H54 (cell line): ENCODE results near the gene PNMA8C.

Experiments used
- DNase-seq: peaks from one replicate; pipeline ENCODE4 v3.0.0; 2011; ENCODE audit warnings: low spot score, mixed read lengths; ENCODE audit not compliant: insufficient read length
- FAIRE-seq: peaks from 3 replicates; lab custom pipeline; 2011; peaks lifted over from hg19 to GRCh38; lab: Jason Lieb, UNC
- POLR2A ChIP-seq: IDR thresholded peaks from 2 replicates; pipeline ENCODE4 v1.6.1; 2011; ENCODE audit warnings: low read depth, mild to moderate bottlenecking, low read length

Gene PNMA8C

DNA sequence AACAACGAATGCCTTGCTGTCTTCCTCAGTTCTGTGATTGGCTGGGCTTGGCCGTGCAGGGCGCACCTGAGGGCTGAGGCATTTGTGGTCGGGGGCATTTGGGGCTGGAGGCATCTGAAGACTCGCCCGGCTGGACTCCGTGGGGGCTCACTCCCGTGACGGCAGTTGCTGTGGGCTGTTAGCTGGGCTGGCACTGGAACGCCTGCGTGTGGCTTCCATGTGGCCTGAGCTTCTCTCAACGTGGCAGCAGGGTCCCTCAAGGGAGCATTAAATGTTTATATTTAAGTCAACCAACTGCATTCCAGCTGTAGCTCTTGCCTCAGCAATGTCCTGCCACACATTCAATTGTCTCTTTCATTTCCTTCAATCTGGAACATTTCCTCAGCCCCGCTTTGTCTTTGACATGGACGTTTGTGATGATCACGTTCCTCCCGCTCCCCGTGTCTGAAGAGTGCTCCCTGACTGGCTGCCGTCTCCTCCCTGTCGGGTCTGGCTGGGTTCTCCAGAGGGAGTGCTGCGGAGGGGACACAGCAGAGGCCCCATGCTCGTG is 36.4 kb downstream of the PNMA8C start:
- FAIRE-seq (no peak), DNase-seq (no peak)
- TF ChIP-seq POLR2A = no peak

DNA sequence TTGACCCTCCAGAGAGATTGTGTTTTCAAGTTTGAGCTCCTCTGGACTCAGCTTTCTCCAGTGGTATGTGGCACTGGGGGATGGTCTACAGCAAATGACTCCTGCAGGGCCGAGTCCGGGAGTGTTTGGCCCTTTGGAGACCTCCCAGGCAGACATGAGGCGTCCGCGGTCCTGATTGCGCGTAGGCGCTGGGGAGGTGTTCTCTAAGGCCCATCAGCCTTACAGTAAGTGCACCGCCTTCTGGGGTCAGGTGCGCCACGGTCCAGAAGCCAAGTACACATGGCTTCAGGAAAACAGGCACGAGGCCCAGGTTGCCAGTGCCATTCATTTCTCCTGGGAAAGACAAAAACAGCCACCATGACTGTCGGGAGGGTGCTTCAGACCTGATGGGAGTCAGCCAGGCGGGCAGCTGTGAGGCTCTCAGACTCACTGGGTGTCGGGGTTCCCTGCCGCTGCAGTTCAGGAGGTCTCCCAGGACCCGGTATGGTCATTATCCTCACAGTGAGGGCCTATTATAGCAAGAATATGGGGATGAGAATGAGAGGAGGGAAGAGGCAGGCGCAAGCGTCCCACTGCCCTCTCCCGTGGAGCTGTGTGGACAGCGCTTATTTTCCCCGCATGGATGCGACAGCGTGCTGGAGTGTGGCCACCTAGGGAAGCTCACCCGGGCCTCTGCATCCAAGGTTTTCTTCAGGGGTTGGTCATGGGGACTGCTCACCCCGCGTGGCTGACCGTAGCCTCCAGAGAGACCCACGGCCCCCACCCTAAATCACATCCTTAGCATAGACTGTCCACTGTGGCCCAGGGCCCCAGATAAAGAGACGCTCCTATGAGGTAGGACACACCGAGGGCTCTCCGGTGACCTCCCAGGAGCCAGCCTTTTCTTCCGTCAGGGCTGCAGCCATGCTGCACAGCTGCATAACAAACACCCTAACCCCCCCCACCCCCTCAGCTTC is 37.2 kb downstream of the PNMA8C start:
- no peak for DNase-seq
- no peak for FAIRE-seq
- no peak for TF ChIP-seq POLR2A

DNA sequence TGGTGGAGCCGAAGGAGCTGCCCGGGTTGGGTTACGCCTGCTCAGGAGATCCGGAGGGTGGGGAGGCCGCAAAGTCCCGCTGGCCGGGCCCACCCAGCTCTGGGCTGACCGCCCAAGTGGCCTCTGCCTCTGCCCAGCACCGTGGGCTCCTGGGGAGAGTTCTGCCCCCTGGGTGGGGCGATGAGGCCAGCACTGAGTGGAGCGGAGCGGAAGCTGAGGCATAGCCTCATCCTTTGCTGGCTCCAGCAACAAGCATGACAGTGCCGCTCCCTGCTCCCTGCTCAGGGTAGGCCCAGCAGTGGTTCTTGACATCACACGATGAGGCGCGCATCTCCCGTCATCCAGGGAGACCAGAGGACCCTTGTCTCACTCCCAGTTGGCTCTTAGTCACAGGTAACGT is 37.9 kb downstream of the PNMA8C start:
- DNase-seq (no peak), FAIRE-seq (no peak)
- no peak for TF ChIP-seq POLR2A

DNA sequence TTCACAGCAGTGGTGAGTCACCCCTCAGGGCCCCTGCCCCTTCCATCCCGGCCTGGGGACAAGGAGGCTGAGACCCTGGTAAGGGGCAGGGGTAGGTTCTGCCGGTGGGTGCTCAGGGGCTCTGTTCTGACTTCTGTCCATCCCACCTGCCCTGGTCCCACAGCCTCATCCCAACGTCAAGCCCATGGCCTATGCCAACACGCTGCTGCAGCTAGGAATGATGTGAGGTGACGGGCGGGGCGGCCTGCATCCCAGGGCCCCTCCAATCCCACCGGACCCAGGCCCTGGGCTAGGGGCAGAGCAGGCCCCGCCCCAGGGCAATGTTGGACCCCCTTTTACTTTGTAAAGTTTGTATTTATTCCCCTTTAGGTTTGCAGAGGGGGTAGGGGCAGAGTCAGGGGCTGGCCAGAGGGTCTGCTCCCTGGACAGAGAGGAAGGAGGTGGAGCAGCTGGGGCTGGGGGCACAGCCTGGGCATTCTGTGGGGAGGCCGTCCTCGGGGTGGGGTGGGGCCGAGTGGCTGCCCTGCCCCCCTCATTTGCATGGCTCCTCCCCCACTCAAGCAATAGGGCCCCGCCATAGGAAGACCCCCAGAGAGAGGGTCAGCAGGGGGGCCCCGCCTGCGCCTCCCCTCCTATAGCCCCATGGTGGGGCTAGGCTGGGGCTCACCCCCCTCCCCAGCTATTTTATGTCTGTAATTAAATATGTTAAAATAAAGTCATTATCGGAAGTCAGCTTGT is 38.4 kb downstream of the PNMA8C start:
- FAIRE-seq (no peak), DNase-seq (no peak)
- no peak for TF ChIP-seq POLR2A

DNA sequence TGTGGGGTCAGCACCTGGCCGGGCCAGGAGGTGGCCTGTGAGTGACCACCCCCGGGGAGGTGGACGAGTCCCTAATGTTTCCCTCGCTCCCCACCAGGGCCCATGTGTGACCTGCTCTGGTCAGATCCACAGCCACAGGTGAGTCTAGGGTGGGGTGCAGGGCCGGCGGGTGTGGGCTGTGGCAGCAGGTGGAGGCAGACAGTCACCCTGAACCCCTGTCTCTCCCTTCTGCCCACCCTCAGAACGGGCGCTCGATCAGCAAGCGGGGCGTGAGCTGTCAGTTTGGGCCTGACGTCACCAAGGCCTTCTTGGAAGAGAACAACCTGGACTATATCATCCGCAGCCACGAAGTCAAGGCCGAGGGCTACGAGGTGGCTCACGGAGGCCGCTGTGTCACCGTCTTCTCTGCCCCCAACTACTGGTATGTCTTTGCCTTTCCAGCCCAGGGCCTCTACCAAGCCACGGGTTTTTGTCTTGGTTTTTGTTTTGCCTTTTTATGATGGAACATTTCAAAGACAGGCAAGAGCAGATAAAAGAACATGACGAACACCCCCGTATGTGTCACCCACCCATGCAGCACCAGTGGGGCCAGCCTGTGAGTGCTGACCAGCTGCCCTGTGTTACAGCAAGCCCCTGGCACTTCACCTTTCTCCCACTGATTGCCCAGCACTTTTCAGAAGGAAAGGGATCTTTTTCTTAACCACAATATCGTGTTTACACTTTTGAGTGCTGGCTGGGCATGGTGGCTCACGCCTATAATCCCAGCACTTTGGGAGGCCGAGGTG is 40.2 kb downstream of the PNMA8C start:
- FAIRE-seq (no peak), DNase-seq (no peak)
- no peak for TF ChIP-seq POLR2A

DNA sequence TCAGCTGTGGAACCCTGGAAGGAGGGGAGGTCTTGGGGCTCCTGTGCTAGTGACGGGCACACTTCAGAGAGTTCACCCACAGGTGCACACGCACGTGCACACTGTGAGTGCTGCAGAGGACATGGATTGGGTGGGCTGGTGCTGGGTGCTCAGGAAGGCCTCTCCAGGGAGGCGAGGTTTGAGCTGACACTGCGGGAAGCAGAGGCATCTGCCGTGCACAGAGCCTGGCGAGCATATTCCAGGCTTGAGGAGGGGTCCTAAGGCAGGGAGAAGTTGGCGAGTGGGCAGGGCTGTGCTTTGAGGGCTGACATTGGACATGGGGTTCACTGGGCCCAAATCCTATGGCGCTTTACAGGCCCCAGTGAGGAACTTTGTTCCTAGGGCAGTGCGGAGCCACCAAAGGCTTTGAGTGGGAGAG is 41.0 kb downstream of the PNMA8C start:
- no peak for TF ChIP-seq POLR2A
- no peak for FAIRE-seq
- no peak for DNase-seq

DNA sequence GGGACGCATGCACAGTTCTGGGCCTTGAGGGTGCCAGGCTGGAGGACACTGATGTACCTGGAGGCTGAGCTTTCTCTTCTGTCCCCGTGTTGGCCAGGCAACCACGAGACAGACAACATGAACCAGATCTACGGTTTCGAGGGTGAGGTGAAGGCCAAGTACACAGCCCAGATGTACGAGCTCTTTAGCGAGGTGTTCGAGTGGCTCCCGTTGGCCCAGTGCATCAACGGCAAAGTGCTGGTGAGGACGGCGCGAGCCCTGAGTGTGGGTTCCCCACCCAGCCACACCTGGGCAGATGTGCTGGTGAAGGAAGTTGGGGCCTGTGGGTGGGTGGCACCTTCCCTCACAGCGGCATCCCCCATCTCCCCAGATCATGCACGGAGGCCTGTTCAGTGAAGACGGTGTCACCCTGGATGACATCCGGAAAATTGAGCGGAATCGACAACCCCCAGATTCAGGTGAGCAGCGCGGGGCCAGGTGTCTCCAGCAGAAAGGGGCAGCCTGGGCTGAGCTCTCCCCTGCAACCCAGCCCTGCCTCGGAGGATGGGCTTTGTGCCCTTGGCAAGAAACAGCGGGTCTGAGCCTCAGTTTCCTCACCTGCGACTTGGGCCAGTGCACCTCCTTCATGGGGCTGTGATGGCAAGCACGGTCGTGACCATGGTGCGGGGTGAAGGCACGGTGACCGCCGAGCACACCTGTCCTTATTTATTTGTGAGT is 41.6 kb downstream of the PNMA8C start:
- no peak for DNase-seq
- no peak for TF ChIP-seq POLR2A
- no peak for FAIRE-seq

DNA sequence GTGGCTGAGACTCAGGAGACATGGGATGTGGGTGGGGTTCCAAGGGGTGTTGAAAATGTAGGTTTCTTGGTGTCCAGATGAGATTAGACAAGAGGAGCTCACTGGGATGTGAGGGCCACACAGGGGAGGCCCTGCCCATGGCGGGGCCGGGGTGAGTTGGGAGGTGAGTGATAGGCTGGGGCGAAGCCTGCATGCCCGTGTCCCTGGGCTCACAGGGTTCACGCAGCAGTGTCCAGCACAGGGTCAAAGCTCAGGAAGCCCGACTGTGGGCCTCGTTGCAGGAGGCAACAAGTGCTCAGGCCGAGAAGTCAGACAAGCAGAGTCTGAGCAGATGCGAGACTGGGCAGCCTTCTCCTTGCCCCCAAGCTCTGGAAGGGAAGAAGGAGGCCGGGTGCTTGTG is 42.6 kb downstream of the PNMA8C start:
- FAIRE-seq (no peak), DNase-seq (no peak)
- TF ChIP-seq POLR2A = no peak

DNA sequence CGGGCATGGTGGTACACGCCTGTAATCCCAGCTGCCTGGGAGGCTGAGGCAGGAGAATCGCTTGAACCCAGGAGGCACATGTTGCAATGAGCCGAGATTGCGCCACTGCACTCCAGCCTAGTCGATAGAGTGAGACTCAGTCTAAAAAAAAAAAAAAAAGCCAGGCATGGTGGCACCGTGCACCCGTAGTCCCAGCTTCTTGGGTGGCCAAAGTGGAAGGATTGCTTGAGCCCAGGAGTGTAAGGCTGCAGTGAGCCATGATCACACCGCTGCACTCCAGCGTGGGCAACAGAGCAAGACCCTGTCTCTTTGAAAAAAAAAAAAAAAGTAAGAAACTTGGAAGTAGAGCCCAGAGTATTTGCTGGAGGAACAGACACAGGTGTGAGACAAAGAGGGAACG is 43.1 kb downstream of the PNMA8C start:
- no peak for TF ChIP-seq POLR2A
- FAIRE-seq = no peak

DNA sequence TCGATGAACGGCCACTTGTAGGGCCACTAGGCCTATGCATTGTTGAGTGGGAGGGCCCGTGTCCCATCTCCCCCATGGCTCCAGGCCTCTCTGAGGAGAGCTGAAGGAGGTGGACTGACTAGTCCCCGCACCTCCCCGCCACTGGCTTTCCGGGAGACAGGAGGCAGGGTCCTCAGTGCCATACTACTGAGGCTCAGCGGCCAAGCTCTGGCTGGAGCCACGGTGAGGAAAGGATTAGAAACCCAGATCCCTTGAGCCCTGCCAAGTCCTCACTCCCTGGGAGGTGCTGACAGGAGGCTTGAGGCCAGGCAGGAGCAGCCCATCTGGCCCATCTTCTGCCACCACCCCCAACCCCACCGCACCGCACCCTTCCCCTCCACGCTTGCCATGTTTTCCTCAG is 44.3 kb downstream of the PNMA8C start:
- FAIRE-seq (no peak), DNase-seq (no peak)
- TF ChIP-seq POLR2A = no peak

More for the DNA sequence above, 43.1 kb downstream of the PNMA8C start:
- DNase-seq = no peak

DNA sequence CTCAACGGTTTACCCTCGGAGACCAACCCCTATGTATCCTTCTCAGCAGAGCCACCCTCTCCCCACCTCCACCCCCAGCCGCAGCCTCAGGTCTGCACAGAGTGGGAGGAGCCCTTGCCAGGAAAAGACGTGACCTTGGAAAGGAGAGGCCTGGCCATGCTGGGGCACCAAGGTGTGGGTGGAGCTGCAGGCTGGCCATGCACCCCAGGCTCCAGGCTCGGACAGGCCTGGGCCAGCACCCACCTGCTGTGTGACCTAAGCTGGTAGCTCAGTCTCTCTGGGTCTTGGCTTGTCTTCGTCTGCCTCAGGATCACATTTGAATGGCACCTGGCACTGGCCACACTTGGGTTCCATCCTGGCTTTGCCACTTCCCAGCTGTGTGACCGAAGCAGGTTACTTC is 44.9 kb downstream of the PNMA8C start:
- no peak for TF ChIP-seq POLR2A
- FAIRE-seq = no peak
- no peak for DNase-seq

DNA sequence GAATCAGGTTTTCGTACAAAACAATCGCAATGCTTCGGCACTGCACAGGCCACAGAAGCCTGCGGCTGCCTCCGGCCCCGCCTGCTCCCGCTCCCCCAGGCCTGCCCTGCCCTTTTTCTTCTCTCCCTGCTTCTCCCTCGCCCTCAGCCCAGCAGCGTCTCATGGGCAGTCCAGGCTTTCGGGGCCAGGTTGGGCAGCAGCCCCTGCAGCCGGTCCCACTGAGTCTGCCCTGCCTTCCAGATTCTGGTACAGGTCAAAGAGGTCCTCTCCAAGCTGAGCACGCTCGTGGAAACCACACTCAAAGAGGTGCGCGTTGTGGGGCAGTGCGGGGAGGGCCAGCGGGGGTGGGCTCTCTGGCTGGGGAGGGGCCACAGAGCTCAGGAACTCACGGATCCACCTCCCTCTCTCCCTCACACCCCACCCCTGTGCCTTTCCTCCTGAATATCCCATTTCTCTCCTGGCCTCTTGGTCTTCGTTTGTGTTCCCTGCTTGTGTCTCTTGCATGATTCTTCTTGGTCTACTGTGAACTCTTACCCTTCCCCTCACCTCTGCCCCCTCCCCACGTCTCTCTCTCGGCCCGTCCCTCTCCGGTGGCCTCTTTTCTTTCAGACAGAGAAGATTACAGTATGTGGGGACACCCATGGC is 45.4 kb downstream of the PNMA8C start:
- FAIRE-seq = no peak
- no peak for TF ChIP-seq POLR2A
- no peak for DNase-seq
